Prostate gland (tissue), 2 donors: ENCODE data around the gene PTPRM. TPM values are rescaled to one million over a fixed set of nuclear protein-coding genes. Genes with fewer than 3 reads are reported as not detected.

Experiments
- DNase-seq: peaks from one replicate; pipeline ENCODE4 v3.0.0-alpha.2; 2019; ENCODE audit warnings: low spot score
- H3K27ac ChIP-seq, 2 donors: fragments of 200-600 bp; sonication (generic); 2 replicates each; pipeline ENCODE4 v1.5.1; 2017 to 2019
- H3K27me3 ChIP-seq: fragments of 200-600 bp; sonication (generic); replicated peaks from 2 replicates; pipeline ENCODE4 v1.5.1; 2019; ENCODE audit not compliant: insufficient read depth
- H3K36me3 ChIP-seq, 2 donors: fragments of 200-600 bp; sonication (generic); 1 replicate in 1 of 2; 2 replicates in 1 of 2; pipeline versions ENCODE4 v1.5.1 to v1.8.1; 2017 to 2019
- H3K4me1 ChIP-seq: fragments of 200-600 bp; sonication (generic); replicated peaks from 2 replicates; pipeline ENCODE4 v1.5.1; 2019
- H3K4me3 ChIP-seq, 2 donors: fragments of 200-600 bp; sonication (generic); 2 replicates each; pipeline ENCODE4 v1.5.1; 2017 to 2019
- H3K9me3 ChIP-seq: fragments of 200-600 bp; sonication (generic); 2 replicates; pipeline ENCODE4 v1.5.1; 2017
- POLR2A ChIP-seq: fragments of 450-650 bp; IDR thresholded peaks from one replicate; pipeline ENCODE4 v1.6.1; 2016; ENCODE audit warnings: antibody characterized with exemption, mild to moderate bottlenecking
- POLR2AphosphoS5 ChIP-seq: sonication (generic); formaldehyde crosslinking; IDR thresholded peaks from one replicate; pipeline ENCODE4 v1.6.1; 2017; ENCODE audit warnings: antibody characterized with exemption
- WGBS: methylation state at CpG from one replicate; pipeline ENCODE4 v1.1.5; 2018; 5-methylcytosine and 5-hydroxymethylcytosine counted together
- intact Hi-C: fragments of 100-400 bp; cut with DNase I; formaldehyde crosslinking; loops from one replicate; pipeline ENCODE4 v1.14.2; 2022
- total RNA-seq, 2 donors: library from RNA; depleted of rRNA; stranded (reverse); fragments of >200 nt; gene quantifications; one replicate each; pipeline ENCODE4 v1.1.0, GENCODE V29; 2016
- TF ChIP-seq, protein P1 (sequence below), 4 experiments: fragments of 200-600 bp in 2 of 4; fragments of 450-650 bp in 2 of 4; sonication (generic) in 2 of 4; IDR thresholded peaks; 1 replicate in 3 of 4; 2 replicates in 1 of 4; pipeline ENCODE4 v1.5.1; 2016 to 2019; ENCODE audit warnings: antibody characterized with exemption in 4 of 4, mild to moderate bottlenecking in 2 of 4, moderate library complexity in 2 of 4

The PTPRM gene
- total RNA-seq, 2 donors from 2014 or later: 32.9 to 92.6 TPM

DNA sequence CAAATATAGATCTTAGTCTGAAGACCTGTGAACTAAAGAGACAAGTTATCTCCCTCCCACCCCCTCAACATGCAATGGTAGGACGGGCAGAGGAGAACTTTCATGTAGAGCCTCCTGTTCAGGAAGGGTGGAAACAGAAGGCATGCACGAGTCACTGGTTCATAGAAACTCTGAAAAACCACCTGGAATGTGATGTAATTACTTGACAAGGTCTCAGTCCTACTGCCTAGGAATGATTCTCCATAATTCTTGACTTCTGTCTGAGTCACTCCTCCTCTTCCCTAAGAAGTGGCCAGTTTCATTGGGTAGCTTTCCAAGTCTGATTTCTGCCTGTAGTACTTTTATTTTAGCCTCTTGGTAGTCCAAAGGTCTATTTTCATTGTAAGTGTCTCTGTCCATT, 277.3 kb downstream of the PTPRM start:
- Histone ChIP-seq H3K4me1 (no peaks in the 10 kb centered on the region), H3K9me3 (no peaks in the 10 kb centered on the region), H3K36me3 (no peaks in the 10 kb centered on the region), H3K4me3 (no peak overlapping the region), H3K27me3 (no peaks in the 10 kb centered on the region), H3K27ac (no peak overlapping the region)
- 98% methylated on average over 2 of the region's 2 CpGs for WGBS
- TF ChIP-seq POLR2AphosphoS5 (no peak), POLR2A (no peak)
- TF ChIP-seq, protein P1, sequence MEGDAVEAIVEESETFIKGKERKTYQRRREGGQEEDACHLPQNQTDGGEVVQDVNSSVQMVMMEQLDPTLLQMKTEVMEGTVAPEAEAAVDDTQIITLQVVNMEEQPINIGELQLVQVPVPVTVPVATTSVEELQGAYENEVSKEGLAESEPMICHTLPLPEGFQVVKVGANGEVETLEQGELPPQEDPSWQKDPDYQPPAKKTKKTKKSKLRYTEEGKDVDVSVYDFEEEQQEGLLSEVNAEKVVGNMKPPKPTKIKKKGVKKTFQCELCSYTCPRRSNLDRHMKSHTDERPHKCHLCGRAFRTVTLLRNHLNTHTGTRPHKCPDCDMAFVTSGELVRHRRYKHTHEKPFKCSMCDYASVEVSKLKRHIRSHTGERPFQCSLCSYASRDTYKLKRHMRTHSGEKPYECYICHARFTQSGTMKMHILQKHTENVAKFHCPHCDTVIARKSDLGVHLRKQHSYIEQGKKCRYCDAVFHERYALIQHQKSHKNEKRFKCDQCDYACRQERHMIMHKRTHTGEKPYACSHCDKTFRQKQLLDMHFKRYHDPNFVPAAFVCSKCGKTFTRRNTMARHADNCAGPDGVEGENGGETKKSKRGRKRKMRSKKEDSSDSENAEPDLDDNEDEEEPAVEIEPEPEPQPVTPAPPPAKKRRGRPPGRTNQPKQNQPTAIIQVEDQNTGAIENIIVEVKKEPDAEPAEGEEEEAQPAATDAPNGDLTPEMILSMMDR (IDR thresholded peaks at IDR 0.05): no peak
- intact Hi-C loops: no loop called here
- no peak for DNase-seq

DNA sequence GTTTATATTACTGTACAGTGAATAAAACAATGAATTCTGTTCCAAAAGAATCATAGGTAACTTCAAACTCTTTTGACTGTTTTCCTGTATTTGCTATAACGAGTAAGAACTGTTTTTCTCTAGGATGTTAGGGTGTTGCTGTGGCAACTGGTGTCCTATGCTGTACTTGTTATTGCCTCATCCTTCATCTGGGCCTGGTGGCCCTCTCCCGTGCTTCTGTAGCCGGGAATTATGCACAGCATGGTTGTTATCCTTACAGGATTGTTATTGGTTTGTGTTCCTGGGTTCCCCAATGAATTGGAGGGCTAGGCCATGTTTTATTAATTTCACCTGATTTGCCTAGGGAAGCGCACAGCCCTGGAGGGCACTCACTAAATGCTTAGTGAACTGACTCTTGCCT, 279.2 kb downstream of the PTPRM start:
- no peaks in the 10 kb centered on the region for H3K36me3 ChIP-seq
- DNase-seq: no peak
- H3K27ac ChIP-seq: no peak overlapping the region
- intact Hi-C loops: no loop called here
- no peaks in the 10 kb centered on the region for H3K4me1 ChIP-seq
- no peaks in the 10 kb centered on the region for H3K27me3 ChIP-seq
- WGBS: 92% methylated on average over 4 of the region's 4 CpGs
- no peaks in the 10 kb centered on the region for H3K9me3 ChIP-seq
- no peak for TF ChIP-seq POLR2A
- TF ChIP-seq, protein P1 (IDR thresholded peaks at IDR 0.05): no peak
- TF ChIP-seq POLR2AphosphoS5: no peak
- no peak overlapping the region for H3K4me3 ChIP-seq

DNA sequence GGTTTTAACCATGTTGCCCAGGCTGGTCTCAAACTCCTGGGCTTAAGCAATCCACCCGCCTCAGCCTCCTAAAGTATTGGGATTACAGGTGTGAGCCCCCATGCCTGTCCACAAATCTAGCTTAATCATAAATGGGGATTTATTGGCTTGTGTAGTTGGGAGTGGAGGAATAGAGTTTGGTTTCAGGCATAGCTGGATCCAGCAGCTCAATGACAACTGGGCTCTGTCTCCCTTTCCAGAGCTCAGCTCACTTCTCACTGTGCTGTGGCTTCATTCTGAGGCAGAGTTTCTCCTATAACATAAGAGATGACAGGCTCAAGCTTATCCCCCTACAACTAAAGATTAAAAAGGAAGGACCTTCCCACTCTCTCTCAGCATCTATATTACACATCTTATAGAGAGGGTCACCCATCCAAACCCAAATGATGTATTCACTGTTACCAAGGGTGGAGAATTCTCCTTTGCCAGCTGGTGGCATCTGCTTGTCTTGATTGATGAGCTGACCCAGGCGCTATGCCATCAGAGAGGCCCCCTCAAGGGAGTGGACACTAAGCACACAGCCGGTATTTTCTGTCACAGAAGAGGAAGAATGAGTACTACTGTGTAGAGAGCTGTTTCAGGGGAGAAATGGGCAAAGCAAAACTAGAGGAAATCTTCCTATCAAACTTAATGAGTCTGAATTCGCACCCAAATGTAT, 280.4 kb downstream of the PTPRM start:
- 87% methylated on average over 4 of the region's 4 CpGs for WGBS
- intact Hi-C loops: no loop called here
- TF ChIP-seq, protein P1 (IDR thresholded peaks at IDR 0.05): no peak
- no peak for TF ChIP-seq POLR2A
- TF ChIP-seq POLR2AphosphoS5: no peak
- H3K9me3 ChIP-seq: no peaks in the 10 kb centered on the region
- H3K4me1 ChIP-seq: no peaks in the 10 kb centered on the region
- H3K36me3 ChIP-seq: no peaks in the 10 kb centered on the region
- no peak overlapping the region for H3K4me3 ChIP-seq
- H3K27ac ChIP-seq: no peak overlapping the region
- H3K27me3 ChIP-seq: no peaks in the 10 kb centered on the region
- no peak for DNase-seq

DNA sequence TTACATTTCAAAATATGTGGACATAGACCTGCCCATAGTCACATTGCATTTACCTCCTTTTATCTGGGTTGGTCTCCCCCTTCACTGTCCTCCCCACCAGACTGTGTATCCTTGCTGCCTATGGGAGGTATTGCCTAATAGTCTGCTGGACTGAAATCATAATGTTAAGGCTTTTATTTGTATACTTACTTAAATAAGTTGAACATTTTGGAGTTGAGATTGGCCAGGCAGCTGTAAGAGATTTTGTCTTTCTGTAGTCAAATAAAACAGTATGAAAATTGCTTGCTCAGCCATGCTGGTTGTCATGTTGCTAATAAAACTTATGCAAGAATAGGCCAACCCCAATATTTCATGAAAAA, 280.9 kb downstream of the PTPRM start:
- Histone ChIP-seq H3K27ac (no peak overlapping the region), H3K4me3 (no peak overlapping the region), H3K36me3 (no peaks in the 10 kb centered on the region), H3K27me3 (no peaks in the 10 kb centered on the region), H3K9me3 (no peaks in the 10 kb centered on the region), H3K4me1 (no peaks in the 10 kb centered on the region)
- intact Hi-C loops: no loop called here
- no peak for DNase-seq
- TF ChIP-seq POLR2AphosphoS5: no peak

DNA sequence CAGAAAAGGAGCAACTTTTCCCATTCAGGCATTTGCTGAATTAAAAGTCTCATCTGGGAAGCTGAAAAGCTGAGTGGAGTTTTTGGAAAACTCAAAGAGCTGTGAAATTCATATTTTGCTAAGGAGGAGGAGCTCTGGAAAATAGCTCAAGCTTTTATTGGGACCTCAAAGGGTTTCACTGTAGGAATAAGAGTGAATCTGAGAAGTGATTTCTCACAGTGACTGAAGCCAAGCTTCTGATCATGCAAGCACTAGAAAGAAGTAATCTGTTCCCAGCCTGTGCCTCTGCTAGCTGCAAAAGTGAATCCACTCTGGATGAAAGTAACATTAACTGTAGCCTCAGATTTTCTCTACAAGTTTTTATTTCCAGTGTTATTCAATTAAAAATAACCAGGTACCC, 283.3 kb downstream of the PTPRM start:
- Histone ChIP-seq H3K27me3 (no peaks in the 10 kb centered on the region), H3K27ac (no peak overlapping the region), H3K4me1 (no peaks in the 10 kb centered on the region)

More for the DNA sequence above, 283.3 kb downstream of the PTPRM start:
- intact Hi-C loops: no loop called here
- TF ChIP-seq, protein P1 (IDR thresholded peaks at IDR 0.05): no peak
- TF ChIP-seq POLR2AphosphoS5 (no peak), POLR2A (no peak)
- DNase-seq: no peak
- Histone ChIP-seq H3K4me3 (no peak overlapping the region), H3K36me3 (no peaks in the 10 kb centered on the region), H3K9me3 (no peaks in the 10 kb centered on the region)
